ENCODE data around the gene WNK1.
A peak's percentile ranks its signal among the peaks of the same experiment; 100 is the strongest.
"Not testable (repeated sequence)": the region's sequence is repeated elsewhere in the genome, so short reads cannot be mapped to it uniquely, and the experiment has no call there.

Gene WNK1

GRCh38 chr12:780750-781379 is 28.5 kb downstream of the WNK1 start:
- DNase-seq, result no peak

- DNase-seq, result no peak
Measured at GRCh38 chr12:785706-786105, 33.3 kb downstream of the WNK1 start.

- DNase-seq, result no peak
Measured at GRCh38 chr12:788288-788687, 35.9 kb downstream of the WNK1 start.

- DNase-seq, result not testable (repeated sequence)
Measured at GRCh38 chr12:788762-789161, 36.4 kb downstream of the WNK1 start.

- no peak for DNase-seq
Measured at GRCh38 chr12:789852-790563, 37.6 kb downstream of the WNK1 start.

- no peak for DNase-seq
Measured at GRCh38 chr12:790608-791007, 38.2 kb downstream of the WNK1 start.

GRCh38 chr12:793037-793436 is 40.7 kb downstream of the WNK1 start:
- DNase-seq, result no peak

- DNase-seq, result no peak
Measured at GRCh38 chr12:793711-794110, 41.3 kb downstream of the WNK1 start.

GRCh38 chr12:795305-795704 is 42.9 kb downstream of the WNK1 start:
- DNase-seq, result peak; percentile 29

- DNase-seq, result no peak
Measured at GRCh38 chr12:800401-800800, 48.0 kb downstream of the WNK1 start.

- no peak for DNase-seq
Measured at GRCh38 chr12:802242-803120, 50.1 kb downstream of the WNK1 start.

GRCh38 chr12:805022-805632 is 52.7 kb downstream of the WNK1 start:
- no peak for DNase-seq

GRCh38 chr12:806200-806791 is 53.9 kb downstream of the WNK1 start:
- no peak for DNase-seq

GRCh38 chr12:807041-807735 is 54.8 kb downstream of the WNK1 start:
- no peak for DNase-seq

- no peak for DNase-seq
Measured at GRCh38 chr12:810116-810515, 57.7 kb downstream of the WNK1 start.

GRCh38 chr12:810671-811415 is 58.5 kb downstream of the WNK1 start:
- DNase-seq, result no peak

GRCh38 chr12:812950-813349 is 60.6 kb downstream of the WNK1 start:
- no peak for DNase-seq

- not testable (repeated sequence) for DNase-seq
Measured at GRCh38 chr12:817456-817855, 65.1 kb downstream of the WNK1 start.

GRCh38 chr12:817941-818600 is 65.7 kb downstream of the WNK1 start:
- no peak for DNase-seq

- no peak for DNase-seq
Measured at GRCh38 chr12:818733-819132, 66.4 kb downstream of the WNK1 start.

GRCh38 chr12:820336-820735 is 68.0 kb downstream of the WNK1 start:
- no peak for DNase-seq

All from fibroblast of skin of right biceps (primary cell).